RWPE2 (cell line): ENCODE data around the gene DDX11.
"Not testable (repeated sequence)": the region's sequence is repeated elsewhere in the genome, so short reads cannot be mapped to it uniquely, and the experiment has no call there.

ENCODE experiments used
- ATAC-seq: fragments of 200-7000 bp; cut with Tn5 transposase; 3 replicates; pipeline ENCODE4 v1.9.1; 2021; ENCODE audit warnings: low read depth
- DNase-seq: peaks from one replicate; pipeline ENCODE4 v3.0.0-alpha.2; 2020; ENCODE audit warnings: low spot score
- H3K27ac ChIP-seq: fragments of 450-650 bp; 2 replicates; pipeline ENCODE4 v1.5.1; 2017; ENCODE audit warnings: mild to moderate bottlenecking; ENCODE audit not compliant: poor library complexity, severe bottlenecking
- H3K27me3 ChIP-seq: fragments of 250-450 bp; sonication (Bioruptor Pico); 2 replicates; pipeline ENCODE4 v1.5.1; 2021; ENCODE audit warnings: mild to moderate bottlenecking, moderate library complexity; ENCODE audit not compliant: insufficient read depth, poor library complexity, severe bottlenecking
- H3K36me3 ChIP-seq: fragments of 250-450 bp; sonication (Bioruptor Pico); 2 replicates; pipeline ENCODE4 v1.5.1; 2020; ENCODE audit warnings: low read depth, mild to moderate bottlenecking, moderate library complexity
- H3K4me1 ChIP-seq: fragments of 250-450 bp; sonication (Bioruptor Pico); 2 replicates; pipeline ENCODE4 v1.5.1; 2021; ENCODE audit warnings: mild to moderate bottlenecking, moderate library complexity; ENCODE audit not compliant: insufficient read depth, poor library complexity, severe bottlenecking
- H3K4me3 ChIP-seq: fragments of 250-450 bp; sonication (Bioruptor Pico); 2 replicates; pipeline ENCODE4 v1.5.1; 2021; ENCODE audit warnings: mild to moderate bottlenecking, moderate library complexity; ENCODE audit not compliant: severe bottlenecking
- H3K9me3 ChIP-seq: fragments of 250-450 bp; sonication (Bioruptor Pico); 2 replicates; pipeline ENCODE4 v1.5.1; 2021; ENCODE audit warnings: mild to moderate bottlenecking, moderate library complexity; ENCODE audit not compliant: severe bottlenecking
- TF ChIP-seq, protein P1 (sequence below): fragments of 450-650 bp; IDR thresholded peaks from one replicate; pipeline ENCODE4 v1.5.1; 2017; ENCODE audit warnings: mild to moderate bottlenecking, moderate library complexity; ENCODE audit not compliant: poor library complexity, severe bottlenecking

Gene DDX11

DNA sequence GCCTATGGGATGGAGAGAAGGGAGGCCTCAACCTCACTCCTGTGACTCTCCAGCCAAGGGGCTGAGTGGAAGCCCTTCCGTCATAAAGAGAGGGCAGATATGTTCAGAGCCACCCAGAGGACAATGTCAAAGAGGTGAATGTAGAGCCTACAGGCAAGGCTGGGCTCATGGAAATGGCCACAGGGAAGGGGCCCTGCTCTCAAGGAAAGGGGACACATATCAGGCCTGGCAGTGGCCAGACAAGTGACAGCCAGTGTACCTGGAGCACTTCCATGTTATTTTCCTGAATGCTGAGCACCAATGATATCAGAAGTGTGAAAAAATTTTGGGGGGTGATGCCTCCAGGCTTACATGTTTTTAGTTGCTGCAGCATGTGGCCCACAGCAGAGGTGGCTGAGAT is 36.6 kb upstream of the DDX11 start:
- no peak for DNase-seq
- no peaks in the 10 kb centered on the region for H3K4me1 ChIP-seq
- H3K4me3 ChIP-seq: no peak overlapping the region
- no peaks in the 10 kb centered on the region for H3K9me3 ChIP-seq
- no peak for ATAC-seq
- no peaks in the 10 kb centered on the region for H3K36me3 ChIP-seq
- TF ChIP-seq, protein P1, sequence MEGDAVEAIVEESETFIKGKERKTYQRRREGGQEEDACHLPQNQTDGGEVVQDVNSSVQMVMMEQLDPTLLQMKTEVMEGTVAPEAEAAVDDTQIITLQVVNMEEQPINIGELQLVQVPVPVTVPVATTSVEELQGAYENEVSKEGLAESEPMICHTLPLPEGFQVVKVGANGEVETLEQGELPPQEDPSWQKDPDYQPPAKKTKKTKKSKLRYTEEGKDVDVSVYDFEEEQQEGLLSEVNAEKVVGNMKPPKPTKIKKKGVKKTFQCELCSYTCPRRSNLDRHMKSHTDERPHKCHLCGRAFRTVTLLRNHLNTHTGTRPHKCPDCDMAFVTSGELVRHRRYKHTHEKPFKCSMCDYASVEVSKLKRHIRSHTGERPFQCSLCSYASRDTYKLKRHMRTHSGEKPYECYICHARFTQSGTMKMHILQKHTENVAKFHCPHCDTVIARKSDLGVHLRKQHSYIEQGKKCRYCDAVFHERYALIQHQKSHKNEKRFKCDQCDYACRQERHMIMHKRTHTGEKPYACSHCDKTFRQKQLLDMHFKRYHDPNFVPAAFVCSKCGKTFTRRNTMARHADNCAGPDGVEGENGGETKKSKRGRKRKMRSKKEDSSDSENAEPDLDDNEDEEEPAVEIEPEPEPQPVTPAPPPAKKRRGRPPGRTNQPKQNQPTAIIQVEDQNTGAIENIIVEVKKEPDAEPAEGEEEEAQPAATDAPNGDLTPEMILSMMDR: no peak
- no peak overlapping the region for H3K27ac ChIP-seq
- H3K27me3 ChIP-seq: no peaks in the 10 kb centered on the region

DNA sequence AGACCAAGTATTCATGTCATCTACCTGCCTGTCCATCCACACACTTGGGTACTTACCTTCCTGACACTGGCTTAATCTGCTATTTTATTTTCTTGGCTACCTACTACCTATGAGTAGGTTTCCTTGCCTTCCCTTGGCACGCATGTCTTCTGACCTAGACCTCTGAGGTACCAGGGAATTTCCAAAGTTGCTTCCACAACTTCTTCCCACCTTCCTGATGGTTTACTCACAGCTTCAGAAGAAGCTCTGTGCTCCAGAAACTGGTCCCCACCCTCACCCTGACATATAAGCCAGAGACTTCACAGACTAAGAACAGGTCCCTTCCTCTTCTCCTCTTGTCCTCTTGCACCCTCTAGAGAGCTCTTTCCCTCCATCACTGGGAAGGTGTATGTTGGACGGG is 35.7 kb upstream of the DDX11 start:
- no peak overlapping the region for H3K4me3 ChIP-seq

DNA sequence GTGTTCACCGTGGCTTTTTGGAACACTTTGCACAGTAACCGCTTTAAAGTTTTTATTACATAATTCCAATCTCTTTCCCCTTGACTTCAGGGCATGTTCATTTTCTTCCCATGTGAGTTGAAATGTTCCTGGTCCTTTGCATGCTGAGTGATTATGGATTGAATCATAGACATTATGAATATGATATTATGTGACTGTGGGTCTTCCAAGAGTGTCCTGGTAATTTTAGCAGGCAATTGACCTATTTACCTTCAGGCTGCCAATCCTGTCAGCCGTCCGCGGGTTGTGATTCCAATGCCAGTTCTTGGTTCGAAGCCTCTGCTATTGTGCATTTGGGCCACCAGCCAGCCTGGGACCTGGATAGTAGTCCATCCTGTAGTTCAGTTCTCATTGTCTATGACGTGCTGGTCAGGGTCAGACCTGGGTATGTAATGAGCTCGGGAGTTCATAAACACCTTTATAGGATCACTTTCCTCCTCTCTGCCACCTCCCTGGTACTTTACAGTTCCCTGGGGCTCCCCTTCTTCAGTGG is 32.6 kb upstream of the DDX11 start:
- TF ChIP-seq, protein P1: no peak
- DNase-seq (no peak), ATAC-seq (no peak)
- Histone ChIP-seq H3K27me3 (no peaks in the 10 kb centered on the region), H3K4me3 (no peak overlapping the region), H3K9me3 (no peaks in the 10 kb centered on the region), H3K36me3 (no peaks in the 10 kb centered on the region), H3K27ac (no peak overlapping the region), H3K4me1 (no peaks in the 10 kb centered on the region)

More for the DNA sequence above, 35.7 kb upstream of the DDX11 start:
- no peaks in the 10 kb centered on the region for H3K27me3 ChIP-seq
- no peak overlapping the region for H3K27ac ChIP-seq
- no peak for ATAC-seq
- no peaks in the 10 kb centered on the region for H3K36me3 ChIP-seq
- TF ChIP-seq, protein P1: no peak
- no peaks in the 10 kb centered on the region for H3K9me3 ChIP-seq
- DNase-seq: no peak
- no peaks in the 10 kb centered on the region for H3K4me1 ChIP-seq

DNA sequence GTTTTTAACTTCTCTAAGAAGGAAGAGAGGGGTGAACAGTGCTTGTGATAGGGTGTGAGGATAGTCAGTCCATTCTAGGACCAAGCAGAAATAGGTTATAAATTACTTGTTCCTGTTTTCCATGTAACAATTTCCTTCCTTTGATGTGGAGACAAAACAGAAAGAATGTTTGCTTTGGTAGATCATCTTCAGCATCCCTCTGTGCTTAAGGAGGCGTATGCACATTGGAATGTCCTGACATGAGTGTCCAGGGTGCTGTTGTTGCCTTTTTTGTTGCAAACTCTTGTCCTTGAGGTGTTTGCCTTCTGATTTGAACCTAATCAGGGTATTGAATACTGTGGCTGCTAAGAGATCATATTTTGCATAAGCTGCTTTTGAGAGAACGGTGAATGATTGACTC is 23.5 kb upstream of the DDX11 start:
- H3K36me3 ChIP-seq, H3K27ac ChIP-seq, H3K9me3 ChIP-seq, H3K4me3 ChIP-seq, H3K27me3 ChIP-seq, DNase-seq, H3K4me1 ChIP-seq, ATAC-seq: not testable (repeated sequence)

DNA sequence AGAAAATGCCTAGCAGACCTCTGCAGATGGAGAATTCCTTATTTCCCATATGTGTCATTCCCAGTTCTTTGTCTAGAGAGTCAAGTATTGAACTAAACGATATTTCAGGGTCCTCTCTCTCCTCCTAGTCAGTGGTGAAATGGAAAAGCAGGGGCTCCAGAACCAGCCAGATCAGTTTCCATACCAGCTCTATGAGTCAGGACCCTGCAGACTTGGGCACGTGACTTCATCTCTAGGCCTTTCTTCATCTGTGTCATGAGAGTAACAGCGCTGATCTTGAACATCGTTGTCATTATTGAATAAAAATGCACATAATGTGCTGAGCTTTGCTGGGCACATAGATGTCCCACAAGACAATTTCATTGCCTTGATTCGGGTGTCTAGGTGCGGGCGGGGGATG is 23.1 kb upstream of the DDX11 start:
- not testable (repeated sequence) for H3K4me3 ChIP-seq, H3K36me3 ChIP-seq, DNase-seq, H3K9me3 ChIP-seq, H3K27me3 ChIP-seq, H3K4me1 ChIP-seq, H3K27ac ChIP-seq
- ATAC-seq: peak; percentile 49; the same call in 2 of the 3 replicates

DNA sequence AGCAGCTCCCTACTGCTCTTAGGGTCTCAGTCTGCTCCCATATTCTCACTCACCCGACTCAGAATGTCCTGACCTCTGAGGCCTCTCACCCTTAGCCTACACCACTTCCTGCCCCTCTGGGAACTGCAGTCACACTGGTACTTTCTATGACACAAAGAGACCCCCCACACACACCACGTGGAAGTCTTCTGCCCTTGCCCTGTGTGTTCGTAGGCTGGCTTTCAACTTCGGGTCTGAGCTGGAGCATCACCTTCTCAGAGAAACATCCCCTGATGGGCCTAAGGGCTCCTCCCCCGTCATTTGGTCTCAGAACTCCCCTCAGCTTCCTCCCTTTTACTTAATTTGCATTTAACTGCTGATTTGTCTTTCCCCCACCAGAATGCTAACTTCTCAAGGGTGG is 22.0 kb upstream of the DDX11 start:
- not testable (repeated sequence) for H3K9me3 ChIP-seq, H3K27ac ChIP-seq, H3K27me3 ChIP-seq, H3K4me3 ChIP-seq, DNase-seq, H3K4me1 ChIP-seq, H3K36me3 ChIP-seq, ATAC-seq

DNA sequence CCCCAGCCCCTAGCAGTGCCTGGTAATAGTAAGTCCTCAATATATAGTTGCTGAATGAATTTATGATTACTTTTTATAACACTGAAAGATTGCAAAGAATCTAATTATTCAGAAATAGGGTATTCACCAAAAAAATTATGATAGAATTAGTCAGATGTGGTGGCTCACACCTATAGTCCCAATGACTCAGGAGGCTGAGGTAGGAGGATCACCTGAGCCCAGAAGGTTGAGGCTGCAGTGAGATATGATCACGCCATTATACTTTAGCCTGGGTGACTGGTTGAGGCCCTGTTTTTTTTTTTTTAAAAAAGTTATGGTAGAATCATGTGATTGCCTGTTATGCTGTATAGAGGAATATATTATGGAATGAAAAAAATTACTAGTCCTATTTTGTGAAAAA is 21.5 kb upstream of the DDX11 start:
- not testable (repeated sequence) for H3K36me3 ChIP-seq, ATAC-seq, H3K4me3 ChIP-seq, H3K4me1 ChIP-seq, H3K27ac ChIP-seq, H3K9me3 ChIP-seq, H3K27me3 ChIP-seq, DNase-seq

DNA sequence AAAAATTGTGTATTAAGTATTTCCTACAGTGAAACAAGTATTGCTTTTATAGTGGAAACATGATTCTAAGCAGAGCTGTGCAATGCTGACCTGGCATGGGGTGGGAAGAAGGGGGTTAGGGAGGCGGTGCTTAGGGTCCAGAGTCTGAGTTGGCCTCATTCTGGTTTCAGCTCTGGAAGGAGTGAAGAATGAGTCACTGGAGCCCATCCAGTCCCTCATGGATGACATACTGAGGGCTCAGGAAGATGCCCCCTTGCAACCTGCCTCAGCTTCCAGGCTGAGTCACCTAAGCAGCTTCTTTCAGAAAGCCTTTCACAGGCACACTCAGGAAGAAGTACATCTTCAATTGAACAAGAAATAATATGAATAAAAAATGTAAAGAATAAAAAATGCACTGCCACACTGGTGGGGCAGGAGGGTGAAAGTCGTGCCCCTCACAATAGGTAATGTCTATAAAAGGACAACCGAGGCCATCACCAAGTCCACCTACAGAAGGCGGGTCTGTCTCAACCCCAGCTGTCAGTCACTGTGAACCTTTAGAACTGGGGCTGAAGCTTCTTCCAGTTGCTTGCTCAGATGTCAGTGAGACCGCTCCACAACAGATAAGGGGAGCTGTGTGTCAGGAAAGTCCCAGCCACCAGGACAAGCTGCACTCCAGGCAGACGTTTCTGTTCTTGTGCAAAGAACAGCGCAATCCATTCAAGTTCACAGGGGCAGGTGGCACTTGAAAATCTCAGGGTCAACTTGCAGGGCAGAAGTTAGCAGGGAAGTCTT is 20.8 kb upstream of the DDX11 start:
- H3K27me3 ChIP-seq, H3K9me3 ChIP-seq, H3K4me1 ChIP-seq, DNase-seq, H3K36me3 ChIP-seq, H3K27ac ChIP-seq, H3K4me3 ChIP-seq: not testable (repeated sequence)
- ATAC-seq: peak; percentile 64

DNA sequence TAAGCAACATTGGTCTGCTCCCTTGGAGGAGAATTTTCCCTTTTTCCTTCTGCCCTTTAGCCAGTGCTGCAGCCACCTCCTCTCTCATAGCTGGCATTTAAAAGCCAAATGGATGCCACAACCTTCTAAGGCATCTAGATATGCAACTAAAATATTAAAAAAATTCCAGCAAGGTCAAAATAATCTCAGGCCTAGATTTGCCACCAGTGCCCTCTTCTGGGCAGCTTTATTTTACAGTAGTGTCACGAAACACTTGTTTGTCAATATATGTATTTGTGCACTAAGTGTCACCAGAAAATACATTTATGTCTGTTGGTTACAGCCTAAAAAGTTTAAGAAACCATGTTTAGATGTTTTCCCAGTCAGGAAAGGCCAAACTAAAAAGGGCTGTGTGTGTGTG is 19.7 kb upstream of the DDX11 start:
- DNase-seq, H3K36me3 ChIP-seq, H3K27ac ChIP-seq, H3K4me3 ChIP-seq, H3K27me3 ChIP-seq, H3K4me1 ChIP-seq, ATAC-seq, H3K9me3 ChIP-seq: not testable (repeated sequence)
